MM.1S (cell line): ENCODE data around the gene CTCF.

ENCODE experiments used
- DNase-seq: peaks from one replicate; pipeline ENCODE4 v3.0.0-alpha.2; 2015
- H2AFZ ChIP-seq: fragments of 300-600 bp; sonication (generic); 2 replicates; pipeline ENCODE4 v1.6.0; 2016; ENCODE audit warnings: antibody characterized with exemption, low read length
- H3F3A ChIP-seq: fragments of 300-600 bp; sonication (generic); 2 replicates; pipeline ENCODE4 v1.6.1; 2016; ENCODE audit warnings: mild to moderate bottlenecking, antibody characterized with exemption, low read length, moderate library complexity, mixed read lengths; ENCODE audit not compliant: insufficient read depth
- H3K27ac ChIP-seq: fragments of 300-600 bp; sonication (generic); 2 replicates; pipeline ENCODE4 v1.5.1; 2016; ENCODE audit warnings: mild to moderate bottlenecking, low read length
- H3K27me3 ChIP-seq: fragments of 300-600 bp; sonication (generic); replicated peaks from 2 replicates; pipeline ENCODE4 v1.6.0; 2016; ENCODE audit warnings: low read length; ENCODE audit not compliant: insufficient read depth
- H3K36me3 ChIP-seq: fragments of 300-600 bp; sonication (generic); replicated peaks from 2 replicates; pipeline ENCODE4 v1.6.1; 2016; ENCODE audit warnings: mild to moderate bottlenecking, low read length, mixed read lengths; ENCODE audit not compliant: insufficient read depth
- H3K4me1 ChIP-seq: fragments of 300-600 bp; sonication (generic); 2 replicates; pipeline ENCODE4 v1.6.1; 2016; ENCODE audit warnings: low read length, mixed read lengths
- H3K4me2 ChIP-seq: fragments of 300-600 bp; sonication (generic); 2 replicates; pipeline ENCODE4 v1.6.0; 2016; ENCODE audit warnings: low read depth, low read length
- H3K4me3 ChIP-seq: fragments of 300-600 bp; sonication (generic); 2 replicates; pipeline ENCODE4 v1.5.1; 2016; ENCODE audit warnings: low read length, mixed read lengths
- H3K79me2 ChIP-seq: fragments of 300-600 bp; sonication (generic); 2 replicates; pipeline ENCODE4 v1.6.1; 2016; ENCODE audit warnings: mixed run types, low read length, mixed read lengths
- H3K9ac ChIP-seq: fragments of 300-600 bp; sonication (generic); 2 replicates; pipeline ENCODE4 v1.6.1; 2016; ENCODE audit warnings: low read length, mixed read lengths
- H3K9me2 ChIP-seq: fragments of 300-600 bp; sonication (generic); replicated peaks from 2 replicates; pipeline ENCODE4 v1.6.1; 2016; ENCODE audit warnings: mild to moderate bottlenecking, low read length, mixed read lengths; ENCODE audit not compliant: insufficient read depth
- H3K9me3 ChIP-seq: fragments of 300-600 bp; sonication (generic); replicated peaks from 2 replicates; pipeline ENCODE4 v1.6.1; 2016; ENCODE audit warnings: mild to moderate bottlenecking, low read length, mixed read lengths; ENCODE audit not compliant: insufficient read depth
- H4K20me1 ChIP-seq: fragments of 300-600 bp; sonication (generic); 2 replicates; pipeline ENCODE4 v1.6.1; 2016; ENCODE audit warnings: mild to moderate bottlenecking, low read length, moderate library complexity, mixed read lengths; ENCODE audit not compliant: insufficient read depth
- EZH2 ChIP-seq: fragments of 300-600 bp; sonication (generic); optimal IDR thresholded peaks from 2 replicates; pipeline ENCODE3; 2017; ENCODE audit warnings: low read depth, mild to moderate bottlenecking, antibody characterized with exemption, low read length, mixed read lengths
- EZH2phosphoT487 ChIP-seq: fragments of 300-600 bp; sonication (generic); IDR thresholded peaks from 2 replicates; pipeline ENCODE4 v1.6.1; 2018; ENCODE audit warnings: antibody characterized with exemption, low read length
- TF ChIP-seq, protein P1 (sequence below): fragments of 300-600 bp; sonication (generic); IDR thresholded peaks from 2 replicates; pipeline ENCODE4 v1.5.1; 2016; ENCODE audit warnings: antibody characterized with exemption, low read length, mixed read lengths

CTCF gene

DNA sequence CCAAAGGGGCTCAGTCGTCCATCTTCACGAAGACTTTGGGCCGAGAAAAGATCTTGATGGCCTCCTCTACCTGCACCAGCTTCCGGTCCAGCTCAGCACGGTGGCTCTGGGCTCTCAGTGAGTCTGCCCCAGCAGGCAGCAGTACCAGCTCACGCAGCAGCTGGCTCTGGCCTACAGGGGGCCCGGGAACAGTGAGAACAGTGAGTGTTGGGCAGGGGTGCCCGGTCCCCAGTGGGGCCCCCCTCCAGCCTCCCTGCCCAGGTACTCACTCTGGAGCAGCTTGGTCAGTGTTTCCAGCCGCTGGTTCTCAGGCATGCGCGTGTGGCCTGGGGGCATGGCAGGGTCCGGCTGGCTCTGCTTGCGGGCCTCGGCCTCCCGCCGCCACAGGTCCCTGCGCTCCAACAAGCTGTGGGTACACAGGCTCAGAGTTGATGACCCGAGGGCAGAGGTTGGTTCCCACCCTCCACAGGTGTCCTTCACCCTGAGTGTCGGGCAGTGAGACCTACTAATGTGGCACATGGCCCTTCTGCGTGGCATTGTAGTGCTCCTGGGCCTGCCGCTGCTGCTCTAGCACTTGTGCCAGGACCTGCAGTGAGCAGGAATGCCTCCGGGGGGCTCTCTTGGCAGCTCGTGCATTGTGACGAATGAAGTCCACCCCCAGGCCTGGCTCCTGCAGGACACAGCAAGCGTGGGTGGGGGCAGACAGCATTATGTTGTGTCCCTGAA lies 101.0 kb downstream of the CTCF start:
- Histone ChIP-seq H3K9ac (no peak overlapping the region), H3K4me2 (no peak overlapping the region), H4K20me1 (no peaks in the 10 kb centered on the region), H3K36me3 (no peaks in the 10 kb centered on the region), H3K27me3 (no peaks in the 10 kb centered on the region), H3K9me3 (no peaks in the 10 kb centered on the region), H2AFZ (no peak overlapping the region), H3K4me1 (peaks cover 28% of the 10 kb centered on the region), H3K9me2 (no peaks in the 10 kb centered on the region), H3K27ac (no peak overlapping the region), H3F3A (peaks cover 23% of the 10 kb centered on the region), H3K79me2 (peaks cover 46% of the 10 kb centered on the region), H3K4me3 (no peak overlapping the region)
- no peak for DNase-seq
- TF ChIP-seq EZH2phosphoT487 (no peak), EZH2 (no peak)
- TF ChIP-seq, protein P1, sequence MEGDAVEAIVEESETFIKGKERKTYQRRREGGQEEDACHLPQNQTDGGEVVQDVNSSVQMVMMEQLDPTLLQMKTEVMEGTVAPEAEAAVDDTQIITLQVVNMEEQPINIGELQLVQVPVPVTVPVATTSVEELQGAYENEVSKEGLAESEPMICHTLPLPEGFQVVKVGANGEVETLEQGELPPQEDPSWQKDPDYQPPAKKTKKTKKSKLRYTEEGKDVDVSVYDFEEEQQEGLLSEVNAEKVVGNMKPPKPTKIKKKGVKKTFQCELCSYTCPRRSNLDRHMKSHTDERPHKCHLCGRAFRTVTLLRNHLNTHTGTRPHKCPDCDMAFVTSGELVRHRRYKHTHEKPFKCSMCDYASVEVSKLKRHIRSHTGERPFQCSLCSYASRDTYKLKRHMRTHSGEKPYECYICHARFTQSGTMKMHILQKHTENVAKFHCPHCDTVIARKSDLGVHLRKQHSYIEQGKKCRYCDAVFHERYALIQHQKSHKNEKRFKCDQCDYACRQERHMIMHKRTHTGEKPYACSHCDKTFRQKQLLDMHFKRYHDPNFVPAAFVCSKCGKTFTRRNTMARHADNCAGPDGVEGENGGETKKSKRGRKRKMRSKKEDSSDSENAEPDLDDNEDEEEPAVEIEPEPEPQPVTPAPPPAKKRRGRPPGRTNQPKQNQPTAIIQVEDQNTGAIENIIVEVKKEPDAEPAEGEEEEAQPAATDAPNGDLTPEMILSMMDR = no peak; the same call in none of the 2 replicates

DNA sequence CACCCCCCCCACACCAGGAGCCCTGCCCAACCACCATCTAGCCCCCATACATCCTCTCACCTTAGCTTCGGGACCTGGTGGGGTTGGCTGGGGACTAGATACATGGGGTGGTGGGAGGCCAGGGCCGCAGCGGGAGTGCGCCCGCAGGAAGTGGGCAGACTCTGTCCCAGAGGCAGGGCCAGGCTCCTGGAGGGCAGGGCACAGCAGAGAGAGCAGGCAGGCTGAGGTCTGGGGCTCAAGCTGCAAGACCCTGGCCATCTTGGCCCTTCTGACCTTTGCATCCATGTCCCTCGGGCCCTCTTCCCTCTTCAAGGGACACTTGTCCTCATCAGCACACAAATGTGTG lies 101.5 kb downstream of the CTCF start:
- DNase-seq = no peak
- Histone ChIP-seq H3K4me3 (no peak overlapping the region), H3K9me3 (no peaks in the 10 kb centered on the region), H3K4me1 (peaks cover 32% of the 10 kb centered on the region), H3K9me2 (no peaks in the 10 kb centered on the region), H3K4me2 (no peak overlapping the region), H3K27me3 (no peaks in the 10 kb centered on the region), H3K79me2 (peaks cover 41% of the 10 kb centered on the region), H3K27ac (no peak overlapping the region), H3K36me3 (no peaks in the 10 kb centered on the region), H2AFZ (no peak overlapping the region), H3F3A (peaks cover 23% of the 10 kb centered on the region), H3K9ac (no peak overlapping the region), H4K20me1 (no peaks in the 10 kb centered on the region)
- TF ChIP-seq, protein P1 = no peak
- TF ChIP-seq EZH2phosphoT487 (no peak), EZH2 (no peak)

DNA sequence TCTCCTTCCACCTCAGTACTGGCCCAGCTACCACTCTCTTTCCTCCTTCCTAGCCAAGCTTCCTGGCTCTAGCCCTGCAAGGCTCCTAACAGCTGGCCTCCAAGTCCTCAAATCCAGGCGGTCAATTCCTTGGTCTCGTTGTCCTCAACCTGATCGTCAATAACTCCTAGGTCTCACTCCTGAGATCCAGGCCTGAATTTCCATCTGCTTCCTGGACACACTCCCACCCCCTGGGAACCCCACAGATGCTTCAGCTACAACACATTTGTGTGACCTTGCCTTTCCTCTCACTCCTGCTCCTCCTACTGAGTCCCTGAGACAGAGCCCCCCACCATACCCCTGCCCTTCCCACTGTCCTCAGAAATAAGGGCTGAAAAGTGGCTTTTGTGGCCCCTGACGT lies 101.9 kb downstream of the CTCF start:
- Histone ChIP-seq H3K79me2 (peaks cover 37% of the 10 kb centered on the region), H3K27ac (no peak overlapping the region), H4K20me1 (no peaks in the 10 kb centered on the region), H3K36me3 (no peaks in the 10 kb centered on the region), H3K4me1 (peaks cover 28% of the 10 kb centered on the region), H3K9me3 (no peaks in the 10 kb centered on the region), H3K4me2 (no peak overlapping the region), H3F3A (peaks cover 23% of the 10 kb centered on the region), H3K9ac (no peak overlapping the region), H2AFZ (no peak overlapping the region), H3K9me2 (no peaks in the 10 kb centered on the region), H3K4me3 (no peak overlapping the region), H3K27me3 (no peaks in the 10 kb centered on the region)
- TF ChIP-seq, protein P1 = no peak
- TF ChIP-seq EZH2 = no peak
- no peak for DNase-seq
